Ammon's horn (tissue), 1 donor: ENCODE data around the gene RILPL2.
"Not testable (repeated sequence)": the region's sequence is repeated elsewhere in the genome, so short reads cannot be mapped to it uniquely, and the experiment has no call there.

Experiments used
- DNase-seq: peaks from one replicate; pipeline ENCODE4 v3.0.0-alpha.2; 2016; ENCODE audit warnings: low spot score

RILPL2 gene

DNA sequence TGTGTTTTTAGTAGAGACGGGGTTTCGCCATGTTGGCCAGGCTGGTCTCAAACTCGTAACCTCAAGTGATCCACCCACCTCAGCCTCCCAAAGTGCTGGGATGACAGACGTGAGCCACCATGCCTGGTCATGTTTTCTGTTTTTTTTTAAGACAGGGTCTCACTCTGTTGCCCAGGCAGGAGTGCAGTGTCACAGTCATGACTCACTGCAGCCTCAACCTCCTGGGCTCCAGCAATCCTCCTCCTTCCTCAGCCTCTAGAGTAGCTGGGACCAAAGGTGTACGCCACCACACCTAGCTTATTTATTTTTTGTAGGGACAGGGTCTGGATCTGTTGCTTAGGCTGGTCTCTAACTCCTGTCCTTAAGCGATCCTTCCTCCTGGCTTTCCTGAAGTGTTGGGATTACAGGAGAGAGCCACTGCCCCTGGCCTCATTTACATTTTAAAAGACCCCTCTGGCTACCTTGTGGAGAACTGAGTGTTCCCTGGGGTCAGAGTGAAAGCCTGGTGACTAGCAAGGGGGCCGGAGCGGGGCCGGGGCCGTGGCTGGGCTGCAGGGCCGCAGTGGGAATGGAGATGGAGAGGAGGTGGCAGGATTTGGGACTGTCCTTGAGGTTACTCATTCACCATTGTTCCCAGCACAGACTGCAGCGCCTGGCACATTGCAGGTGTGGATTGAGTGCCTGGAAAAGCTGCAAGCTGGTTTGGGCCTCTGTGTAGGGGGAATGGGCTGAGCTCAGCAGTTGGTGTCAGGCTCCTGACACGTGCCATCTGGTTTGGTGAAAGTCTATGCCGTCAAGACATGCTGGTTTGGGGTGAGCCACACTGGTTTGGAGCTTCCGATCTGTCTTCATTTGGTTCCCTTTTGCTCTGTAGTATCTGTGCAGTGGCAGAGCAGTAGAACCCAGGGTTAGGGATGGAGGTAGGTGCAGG lies 34.5 kb downstream of the RILPL2 start:
- DNase-seq = peak; percentile 11

DNA sequence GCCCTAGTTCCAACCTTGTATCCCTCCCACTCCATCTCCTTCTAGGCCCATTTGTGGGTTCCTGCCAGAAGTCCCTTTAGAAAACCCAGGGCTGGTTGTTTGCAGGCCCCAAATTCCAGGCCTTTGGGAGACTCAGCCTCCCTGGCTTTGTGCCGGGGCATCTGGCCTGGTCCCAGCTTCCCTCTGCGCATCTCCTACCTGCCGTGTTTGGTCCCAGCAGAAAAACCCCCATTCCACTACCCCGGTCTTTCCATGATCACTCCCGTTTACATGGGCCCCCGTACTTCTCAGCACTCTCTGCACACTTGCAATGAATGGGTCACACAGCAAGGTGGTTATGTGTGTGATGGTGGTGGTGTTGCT lies 37.2 kb downstream of the RILPL2 start:
- DNase-seq = no peak

DNA sequence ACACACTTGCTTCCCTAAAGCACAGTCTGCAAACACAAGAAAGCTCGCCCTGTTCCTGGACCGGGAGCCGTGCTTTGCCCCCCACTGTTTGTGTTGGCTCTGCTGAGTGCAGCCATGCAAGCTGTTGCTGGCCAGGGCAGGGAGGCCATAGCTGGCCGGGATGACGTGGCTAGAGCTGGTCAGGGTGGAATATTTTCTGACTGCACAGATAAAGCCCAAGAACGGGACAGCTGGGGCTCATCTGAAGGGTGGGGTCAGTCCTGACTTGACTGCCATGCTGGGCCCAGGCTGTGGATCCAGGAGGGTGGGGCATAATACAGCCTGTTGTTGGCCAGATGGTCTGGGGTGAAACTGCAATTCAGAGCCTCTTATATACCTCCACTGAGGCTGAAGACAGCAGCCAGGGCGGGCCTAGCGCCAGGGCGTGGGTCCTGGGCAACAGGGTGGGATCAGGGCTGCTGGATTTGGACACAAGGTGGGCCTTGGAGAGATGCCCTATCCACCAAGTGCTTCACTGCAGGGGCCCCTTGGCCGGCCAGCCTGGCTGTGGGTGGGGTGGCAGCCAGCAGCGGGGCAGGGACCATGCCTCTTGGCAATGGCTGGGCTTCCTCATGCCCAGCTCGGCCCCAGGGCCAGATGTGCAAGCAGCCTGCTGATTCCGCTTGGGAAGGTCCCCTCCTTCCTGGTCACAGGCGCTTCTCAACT lies 37.8 kb downstream of the RILPL2 start:
- DNase-seq = peak; percentile 74

DNA sequence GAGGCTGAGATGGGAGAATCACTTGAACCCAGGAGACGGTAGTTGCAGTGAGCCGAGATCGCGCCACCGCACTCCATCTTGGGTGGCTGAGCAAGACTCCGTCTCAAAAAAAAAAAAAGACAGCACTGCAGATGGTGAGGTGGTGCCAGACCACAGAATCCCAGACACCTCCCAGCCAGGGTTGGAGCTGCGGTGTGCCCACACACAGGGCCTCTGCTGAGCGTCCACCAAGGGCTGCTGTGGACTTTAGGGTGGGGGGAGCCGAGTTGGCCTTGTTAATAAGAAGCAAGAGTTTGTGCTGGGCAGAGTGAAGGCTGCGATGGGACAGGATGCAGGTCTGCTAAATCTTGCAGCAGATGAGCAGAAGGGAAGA lies 38.3 kb downstream of the RILPL2 start:
- DNase-seq = no peak

DNA sequence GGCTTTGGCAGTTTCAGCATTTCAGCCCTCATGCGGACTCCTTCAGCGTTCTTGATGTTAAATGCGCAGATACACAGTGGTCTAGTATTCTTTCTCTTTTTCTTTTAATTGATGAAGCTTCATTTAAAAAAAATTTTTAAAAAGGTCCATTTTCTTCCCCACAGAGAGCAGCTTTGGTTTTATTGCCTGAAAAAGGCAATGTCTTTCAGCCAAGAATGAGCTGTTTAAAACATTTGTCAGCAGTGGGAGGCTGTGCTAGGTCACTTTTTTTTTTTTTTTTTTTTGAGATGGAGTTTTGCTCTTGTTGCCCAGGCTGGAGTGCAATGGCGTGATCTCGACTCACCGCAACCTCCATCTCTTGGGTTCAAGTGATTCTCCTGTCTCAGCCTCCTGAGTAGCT lies 39.1 kb downstream of the RILPL2 start:
- DNase-seq = no peak

DNA sequence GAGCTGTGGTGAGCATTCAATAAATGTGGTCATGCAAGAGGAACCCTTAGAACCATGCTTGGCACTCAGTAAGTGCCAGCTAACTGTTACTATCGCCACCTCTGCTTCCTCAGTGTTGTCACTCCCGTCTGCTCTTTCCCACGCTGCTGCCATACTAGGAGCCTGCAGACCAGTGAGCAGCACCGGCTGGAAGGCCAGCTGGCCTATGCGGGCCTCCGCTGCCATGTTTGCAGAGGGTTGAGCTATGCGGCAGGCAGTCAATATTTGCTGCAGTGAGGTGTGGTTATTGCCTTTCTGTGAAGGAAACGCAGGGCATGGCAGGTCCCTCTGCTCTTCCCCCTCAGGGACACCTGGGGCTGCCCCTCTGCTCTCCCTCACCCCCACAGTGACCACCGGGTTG lies 39.5 kb downstream of the RILPL2 start:
- DNase-seq = no peak

DNA sequence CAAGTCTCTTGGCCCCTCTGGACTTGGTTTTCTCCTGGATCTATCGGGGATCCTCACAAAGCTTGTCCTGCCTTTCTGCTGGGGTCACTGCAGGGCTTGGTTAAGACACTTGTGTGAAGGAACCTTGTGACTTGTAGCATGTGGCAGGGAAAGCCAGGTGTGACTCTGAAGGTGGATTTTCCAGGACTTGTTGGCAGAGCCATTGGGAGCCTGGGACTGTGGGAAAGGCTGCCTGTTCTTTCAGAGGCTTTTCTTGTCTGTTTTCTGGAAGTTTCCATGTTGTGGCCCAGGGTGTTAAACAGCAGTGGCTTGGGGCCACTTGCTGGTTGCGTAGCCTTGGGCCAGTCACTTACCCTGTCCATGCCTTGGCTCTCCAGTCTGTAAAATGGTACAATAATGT lies 39.9 kb downstream of the RILPL2 start:
- no peak for DNase-seq

DNA sequence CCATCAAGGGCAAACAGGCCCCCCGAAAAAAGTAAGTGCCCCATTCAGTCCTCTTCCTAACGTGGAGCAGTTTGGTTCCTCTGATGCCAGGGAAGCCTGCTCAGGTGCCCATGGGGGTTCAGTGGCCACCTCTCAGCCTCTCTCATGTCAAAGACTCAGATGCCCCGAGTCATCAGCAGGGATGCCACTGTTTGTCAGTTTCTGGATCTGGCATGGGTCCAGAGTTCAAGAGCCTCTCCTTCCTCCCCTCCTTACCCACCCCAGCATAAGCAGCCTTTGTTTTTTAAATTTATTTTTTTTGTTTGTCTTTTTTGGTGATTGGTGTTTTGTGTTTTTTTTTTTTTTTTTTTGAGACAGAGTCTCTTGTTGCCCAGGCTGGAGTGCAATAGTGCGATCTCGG lies 41.2 kb downstream of the RILPL2 start:
- peak; percentile 16 for DNase-seq

DNA sequence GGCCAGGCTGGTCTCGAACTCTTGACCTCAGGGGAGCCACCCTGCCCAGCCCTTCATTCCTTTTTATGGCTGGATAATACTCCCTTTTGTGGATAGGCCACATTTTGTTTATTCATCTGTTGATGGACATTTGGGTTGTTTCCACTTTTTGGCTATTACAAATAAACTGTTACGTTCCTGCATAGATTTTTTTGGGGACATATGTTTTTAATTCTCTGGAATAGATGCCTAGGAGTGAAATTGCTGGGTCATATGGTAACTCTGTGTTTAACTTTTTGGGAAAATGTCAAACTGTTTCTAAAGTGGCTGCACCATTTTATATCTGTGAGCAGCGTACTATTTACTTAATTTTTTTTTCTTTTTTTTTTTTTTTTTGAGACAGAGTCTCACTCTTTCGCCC lies 42.7 kb downstream of the RILPL2 start:
- no peak for DNase-seq

DNA sequence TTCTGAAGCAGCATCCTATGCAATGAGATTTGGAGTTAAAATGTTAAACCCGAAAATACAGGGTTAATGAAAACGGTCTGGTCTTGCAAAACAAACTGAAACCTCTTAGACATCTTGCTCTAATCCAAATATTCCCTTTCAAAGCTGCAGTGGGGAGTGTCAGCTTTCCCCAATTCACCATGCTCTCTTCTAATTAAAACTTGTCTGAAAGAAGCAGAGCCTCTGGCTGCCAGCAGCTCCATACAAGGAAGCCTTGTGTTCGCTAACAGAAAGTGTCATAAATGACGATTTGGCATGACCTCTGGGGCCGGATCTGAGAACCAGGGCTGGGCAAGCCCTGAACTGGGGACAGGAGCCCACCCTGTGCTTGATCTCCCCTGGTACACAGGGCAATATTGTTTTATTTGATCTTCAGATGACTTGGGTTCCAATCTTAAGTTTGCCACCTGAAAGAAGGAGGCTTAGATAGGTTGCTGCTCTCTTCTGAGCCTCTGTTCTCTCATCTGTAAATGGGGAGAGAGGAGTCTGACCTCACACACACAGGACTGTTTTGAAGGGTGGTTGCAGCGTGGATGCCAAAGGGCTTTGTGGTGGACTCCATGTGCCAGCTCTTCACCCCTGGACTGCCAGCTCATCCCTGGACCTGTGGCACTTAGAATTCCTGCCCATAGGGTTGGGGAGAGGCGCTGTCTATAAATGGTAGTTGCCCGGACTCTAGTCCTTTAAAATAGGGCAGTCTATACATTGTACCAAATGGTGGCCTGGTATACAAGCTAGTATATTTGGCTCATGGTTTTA lies 44.7 kb downstream of the RILPL2 start:
- peak; percentile 47 for DNase-seq

DNA sequence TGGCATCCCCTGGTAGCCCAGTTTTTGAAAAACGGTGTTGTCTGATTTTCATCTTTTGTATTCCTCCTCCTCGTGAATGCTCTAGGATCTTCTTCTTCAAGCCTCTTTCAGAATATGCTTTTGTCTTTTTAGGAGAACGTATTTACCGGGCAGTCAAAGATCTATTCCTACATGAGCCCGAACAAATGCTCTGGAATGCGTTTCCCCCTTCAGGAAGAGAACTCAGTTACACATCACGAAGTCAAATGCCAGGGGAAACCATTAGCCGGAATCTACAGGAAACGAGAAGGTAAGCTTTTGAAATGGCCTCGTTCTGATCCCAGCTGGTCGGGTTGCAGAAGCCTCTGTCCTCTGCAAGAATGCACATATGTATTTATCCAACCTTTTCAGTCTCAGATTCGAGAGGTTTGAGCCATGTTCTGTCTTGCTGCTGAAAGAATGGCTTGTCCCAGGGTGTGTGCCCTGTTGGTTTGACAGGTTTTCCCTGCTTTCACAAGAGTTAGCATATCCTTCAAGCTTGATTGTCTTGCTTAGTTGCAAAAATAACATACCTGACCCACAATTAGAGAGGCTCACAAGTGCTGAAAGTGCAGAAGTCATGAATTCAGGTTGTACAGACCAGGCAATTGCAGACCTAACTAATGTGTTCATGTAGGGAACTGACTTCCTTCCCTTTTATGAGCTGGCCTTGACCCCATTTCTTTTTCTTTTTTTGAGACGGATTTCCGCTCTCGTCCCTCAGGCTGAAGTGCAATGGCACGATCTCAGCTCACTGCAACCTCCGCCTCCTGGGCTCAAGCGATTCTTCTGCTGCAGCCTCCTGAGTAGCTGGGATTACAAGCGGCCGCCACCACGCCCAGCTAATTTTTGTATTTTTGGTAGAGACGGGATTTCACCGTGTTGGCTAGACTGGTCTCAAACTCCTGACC lies 45.7 kb downstream of the RILPL2 start:
- DNase-seq = peak; percentile 34

DNA sequence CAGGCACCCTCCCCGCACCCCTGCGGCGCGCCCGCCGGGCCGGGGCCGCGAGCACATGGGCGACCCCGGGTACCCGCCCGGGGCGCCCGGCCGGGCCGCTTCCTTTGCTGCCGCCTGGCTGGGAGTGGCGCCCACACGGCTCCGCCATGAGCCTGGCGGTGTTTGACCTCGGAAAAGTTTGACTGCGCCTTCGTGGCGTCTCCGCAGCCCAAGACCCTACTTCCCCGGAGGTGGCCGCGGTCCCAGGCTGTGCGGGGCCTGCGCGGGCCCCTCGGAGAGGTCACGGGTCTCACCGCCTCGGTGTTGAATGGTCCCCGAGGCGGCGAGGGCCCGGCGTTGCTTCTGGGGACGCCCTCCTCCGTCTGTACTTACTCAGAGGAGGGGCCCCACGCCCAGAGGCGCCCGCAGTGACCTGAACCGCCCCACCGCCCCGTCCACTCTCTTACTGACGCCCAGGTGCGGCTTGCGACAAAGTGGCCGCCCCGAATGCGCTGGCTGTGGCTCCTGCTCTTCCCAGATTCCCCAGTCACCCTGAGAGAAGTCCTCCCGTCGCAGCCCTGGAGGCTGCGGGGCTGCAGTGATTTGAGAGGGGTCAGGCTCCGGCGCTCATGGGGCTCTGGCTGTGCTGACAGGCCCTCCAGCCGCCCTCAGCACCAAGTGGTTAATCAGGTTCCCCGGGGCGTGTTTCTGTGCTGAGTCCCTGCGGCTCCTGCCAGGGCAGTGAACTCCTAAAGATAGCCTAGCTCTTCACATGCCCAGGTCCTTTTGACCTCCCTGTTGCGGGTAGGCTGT lies 46.7 kb downstream of the RILPL2 start:
- peak; percentile 12 for DNase-seq

DNA sequence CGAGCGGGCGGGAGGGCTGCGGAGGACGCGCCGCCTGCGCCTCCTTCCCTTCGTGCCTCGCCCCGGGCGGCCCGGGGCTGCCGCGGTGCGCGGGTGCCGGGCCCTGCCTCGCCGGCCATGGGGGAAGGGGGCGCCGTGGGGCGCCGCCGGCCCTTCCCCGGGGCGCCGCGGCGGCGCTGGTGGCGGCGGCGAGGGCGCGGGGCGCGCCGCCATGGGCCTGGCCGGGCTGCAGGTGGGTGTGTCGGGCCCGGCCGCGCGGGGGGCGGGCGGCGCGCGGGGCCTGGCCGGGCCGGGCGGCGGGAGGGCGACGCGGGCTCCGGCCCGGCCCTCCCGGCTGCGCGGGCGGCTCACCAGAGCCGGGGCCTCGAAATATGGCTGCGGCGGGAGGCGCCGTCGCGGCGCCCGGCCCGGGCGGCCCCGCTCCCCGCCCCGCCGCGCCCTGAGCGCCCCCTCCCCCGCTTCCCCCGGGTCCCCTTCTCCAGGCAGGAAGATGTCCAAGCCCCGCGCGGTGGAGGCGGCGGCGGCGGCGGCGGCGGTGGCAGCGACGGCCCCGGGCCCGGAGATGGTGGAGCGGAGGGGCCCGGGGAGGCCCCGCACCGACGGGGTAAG lies 47.4 kb downstream of the RILPL2 start:
- no peak for DNase-seq

DNA sequence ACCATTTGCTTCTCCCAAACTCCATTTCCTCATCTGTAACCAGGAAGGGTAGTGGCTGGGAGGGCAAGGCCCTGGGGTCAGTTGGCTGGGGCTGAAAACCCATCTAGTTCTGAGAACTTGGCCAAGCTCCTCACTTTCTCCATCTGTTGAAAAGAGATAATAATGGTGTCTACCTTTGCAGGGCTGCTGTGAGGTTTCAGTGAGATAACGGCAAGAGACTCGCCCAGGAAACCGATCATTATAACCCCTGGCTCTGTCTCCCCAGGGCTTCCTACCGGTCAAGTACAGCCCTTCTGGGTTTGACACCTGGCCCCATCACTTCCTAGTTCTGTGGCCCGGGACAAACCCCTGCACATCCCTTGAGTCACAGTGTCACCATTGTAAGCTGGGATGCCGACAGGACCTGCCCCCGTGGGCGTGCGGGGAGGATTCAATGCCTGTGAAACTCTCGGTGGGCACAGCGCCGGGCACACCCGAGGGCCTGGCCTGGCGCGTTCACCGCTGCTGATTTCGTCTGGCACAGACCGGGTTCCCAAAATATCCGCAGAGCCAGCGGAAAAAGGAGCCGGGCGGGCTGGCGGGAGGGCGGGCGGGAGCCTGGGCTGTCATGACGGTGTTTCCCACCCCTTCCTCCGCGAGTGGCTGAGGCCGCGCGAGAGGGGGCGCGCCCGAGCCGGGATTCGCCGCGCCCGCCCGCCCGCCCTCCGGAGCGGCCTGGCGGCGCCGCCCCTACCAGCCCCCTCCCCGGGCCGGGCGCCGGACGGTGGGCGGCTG lies 48.1 kb downstream of the RILPL2 start:
- peak; percentile 80 for DNase-seq

DNA sequence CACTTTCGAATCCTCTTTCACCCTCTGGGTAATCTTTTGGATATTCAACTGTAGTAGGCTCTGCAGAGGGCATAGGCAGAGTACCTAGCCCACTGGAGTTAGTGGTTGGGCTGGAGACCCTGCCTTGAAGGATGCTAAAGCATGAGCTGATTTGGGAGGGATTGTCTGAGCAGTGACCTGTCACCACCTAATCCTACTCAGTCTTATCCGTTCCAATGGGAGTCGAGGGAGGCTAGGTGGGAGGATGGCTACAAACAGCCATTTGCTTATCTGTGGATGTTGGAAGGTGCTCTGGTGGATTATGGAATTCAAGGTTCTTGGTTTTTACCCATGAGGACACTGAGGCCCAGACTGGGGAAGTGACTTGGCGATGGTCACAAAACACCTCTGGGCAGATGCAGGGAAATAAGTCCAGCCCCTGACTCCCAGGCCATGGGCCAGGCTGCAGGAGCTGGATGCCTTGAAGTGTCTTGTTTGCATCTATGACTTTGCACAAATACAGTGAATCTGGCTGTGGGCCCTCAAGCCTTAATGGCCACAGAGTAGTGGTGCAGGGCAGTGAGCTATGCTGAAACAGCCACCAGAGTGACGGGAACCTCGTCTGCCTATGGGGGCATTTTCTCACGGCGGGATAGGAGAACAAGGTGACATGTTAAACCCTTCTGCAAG lies 48.8 kb downstream of the RILPL2 start:
- DNase-seq = no peak

DNA sequence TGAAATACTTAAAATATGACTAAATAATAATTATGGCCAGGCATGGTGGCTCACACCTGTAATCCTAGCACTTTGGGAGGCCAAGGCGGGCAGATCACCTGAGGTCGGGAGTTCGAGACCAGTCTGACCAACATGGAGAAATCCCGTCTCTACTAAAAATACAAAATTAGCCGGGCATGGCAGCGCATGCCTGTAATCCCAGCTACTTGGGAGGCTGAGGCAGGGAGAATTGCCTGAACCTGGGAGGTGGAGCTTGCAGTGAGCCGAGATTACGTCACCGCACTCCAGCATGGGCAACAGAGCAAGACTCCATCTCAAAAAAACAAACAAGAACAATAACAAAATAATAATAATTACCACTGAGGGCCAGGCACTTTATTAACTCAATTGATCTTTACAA lies 50.9 kb downstream of the RILPL2 start:
- not testable (repeated sequence) for DNase-seq

DNA sequence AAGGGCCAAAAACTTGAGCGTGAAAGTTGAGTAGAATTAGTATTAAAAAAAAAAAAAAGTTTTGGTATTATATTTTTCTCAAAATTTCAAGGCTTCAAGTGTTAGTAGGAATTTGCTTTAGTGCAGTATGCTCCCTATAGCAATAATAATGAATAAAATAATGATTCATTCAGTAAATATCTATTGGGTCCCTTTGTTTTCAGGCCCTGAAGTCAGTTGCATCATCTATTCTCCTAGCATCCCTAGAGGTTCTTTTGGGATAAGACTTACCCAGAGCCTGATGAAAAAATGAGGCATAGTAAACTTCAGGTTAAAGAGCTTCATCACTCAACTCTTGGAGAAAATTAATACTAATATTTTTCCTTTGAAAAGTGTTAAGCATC lies 51.5 kb downstream of the RILPL2 start:
- no peak for DNase-seq

DNA sequence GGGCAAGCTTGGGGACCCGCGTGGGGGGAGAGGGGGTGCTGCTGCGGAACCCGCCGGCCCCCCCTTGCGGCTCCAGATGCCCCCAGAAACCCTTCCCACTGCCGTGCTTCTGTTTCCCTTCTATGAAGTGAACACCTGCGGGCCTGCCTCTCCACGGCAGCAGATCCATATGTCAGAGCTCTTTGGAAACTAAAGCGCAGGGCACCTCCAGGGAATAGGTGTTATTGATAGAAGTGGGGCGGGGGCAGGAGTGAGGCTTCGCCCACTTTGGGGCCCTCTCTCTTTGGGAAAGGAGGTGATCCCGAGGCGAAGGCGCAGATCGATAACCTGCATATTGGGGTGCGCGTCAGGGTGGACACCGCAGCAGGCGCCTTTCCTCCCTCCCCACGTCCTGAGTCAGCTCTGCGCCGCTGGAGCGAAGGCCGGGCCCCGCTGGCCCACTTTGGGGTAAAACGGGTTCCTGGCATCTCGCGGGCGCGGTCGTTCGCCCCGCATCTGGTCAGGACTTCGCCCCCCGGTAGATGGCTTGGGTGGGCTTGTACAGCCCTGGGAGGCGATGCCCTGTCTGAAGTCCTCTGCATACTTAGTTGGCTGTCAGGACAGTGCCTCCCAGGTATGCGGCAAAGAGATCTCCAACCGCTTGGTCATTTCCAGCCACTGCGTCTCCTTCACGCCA lies 52.0 kb downstream of the RILPL2 start:
- no peak for DNase-seq
